Measurements from ENCODE around the gene PARD3.
A peak's percentile ranks its signal among the peaks of the same experiment; 100 is the strongest.
"Not testable (repeated sequence)": the region's sequence is repeated elsewhere in the genome, so short reads cannot be mapped to it uniquely, and the experiment has no call there.

PARD3 gene

GRCh38 chr10:34793581-34793980 is 21.5 kb downstream of the PARD3 start:
- not testable (repeated sequence) for H3K36me3 ChIP-seq (ENCODE audit: control insufficient read depth in 1 of 2, insufficient read depth in 2 of 2, low read length in 2 of 2); H2BK12ac ChIP-seq (ENCODE audit: low read length); H3K27ac ChIP-seq (ENCODE audit: low read depth, low read length); H3K79me2 ChIP-seq (ENCODE audit: control insufficient read depth, insufficient read depth, low read length, poor library complexity); H3K4me3 ChIP-seq (ENCODE audit: low read depth, low read length); H4K8ac ChIP-seq (ENCODE audit: low read depth, low read length); H3K27me3 ChIP-seq (ENCODE audit: insufficient read depth, low read length); H3K14ac ChIP-seq (ENCODE audit: low read length); H2AK5ac ChIP-seq (ENCODE audit: low read length); H3K9ac ChIP-seq (ENCODE audit: low read length); H3K18ac ChIP-seq (ENCODE audit: low read length); H2AFZ ChIP-seq (ENCODE audit: insufficient read depth, low read length, poor library complexity); H3K23ac ChIP-seq (ENCODE audit: low read length); H3K4me2 ChIP-seq (ENCODE audit: low read length); H3K4ac ChIP-seq (ENCODE audit: low read depth, low read length); H3K9me3 ChIP-seq (ENCODE audit: insufficient read depth, low read depth, low read length); H2BK5ac ChIP-seq (ENCODE audit: low read depth, low read length, poor library complexity); H3K79me1 ChIP-seq (ENCODE audit: low read length); DNase-seq; H4K91ac ChIP-seq (ENCODE audit: low read depth, low read length); H4K12ac ChIP-seq (ENCODE audit: low read depth, low read length); H3K4me1 ChIP-seq (ENCODE audit: control insufficient read depth in 1 of 2, insufficient read depth in 2 of 2, low read length in 2 of 2); H2BK120ac ChIP-seq (ENCODE audit: insufficient read depth, low read length, poor library complexity)
- WGBS (ENCODE audit: extremely low coverage, insufficient coverage, insufficient read length), result no CpG with 5 or more reads among the region's 5 CpGs

- Histone ChIP-seq H3K79me1 (ENCODE audit: low read length) (no peaks in the 10 kb centered on the region), H3K36me3 (ENCODE audit: control insufficient read depth in 1 of 2, insufficient read depth in 2 of 2, low read length in 2 of 2) (no peaks in the 10 kb centered on the region), H3K4me2 (ENCODE audit: low read length) (no peak overlapping the region), H3K9me3 (ENCODE audit: insufficient read depth, low read depth, low read length) (peaks cover 2% of the 10 kb centered on the region), H2AFZ (ENCODE audit: insufficient read depth, low read length, poor library complexity) (no peak overlapping the region), H3K18ac (ENCODE audit: low read length) (no peak overlapping the region), H2BK5ac (ENCODE audit: low read depth, low read length, poor library complexity) (no peak overlapping the region), H4K91ac (ENCODE audit: low read depth, low read length) (no peak overlapping the region), H3K23ac (ENCODE audit: low read length) (no peak overlapping the region), H3K4ac (ENCODE audit: low read depth, low read length) (peak overlapping the region; percentile 10), H4K12ac (ENCODE audit: low read depth, low read length) (no peak overlapping the region), H3K27ac (ENCODE audit: low read depth, low read length) (no peak overlapping the region), H3K27me3 (ENCODE audit: insufficient read depth, low read length) (no peaks in the 10 kb centered on the region), H2BK12ac (ENCODE audit: low read length) (no peak overlapping the region), H3K9ac (ENCODE audit: low read length) (no peak overlapping the region), H3K14ac (ENCODE audit: low read length) (no peak overlapping the region), H3K4me1 (ENCODE audit: control insufficient read depth in 1 of 2, insufficient read depth in 2 of 2, low read length in 2 of 2) (no peaks in the 10 kb centered on the region), H4K8ac (ENCODE audit: low read depth, low read length) (no peak overlapping the region), H3K79me2 (ENCODE audit: control insufficient read depth, insufficient read depth, low read length, poor library complexity) (peaks cover 3% of the 10 kb centered on the region), H2AK5ac (ENCODE audit: low read length) (no peak overlapping the region), H3K4me3 (ENCODE audit: low read depth, low read length) (no peak overlapping the region), H2BK120ac (ENCODE audit: insufficient read depth, low read length, poor library complexity) (no peak overlapping the region)
- DNase-seq, result no peak
- no CpG with 5 or more reads among the region's 7 CpGs for WGBS (ENCODE audit: extremely low coverage, insufficient coverage, insufficient read length)
Observed at GRCh38 chr10:34792881-34793280, 22.2 kb downstream of the PARD3 start.

- no peak overlapping the region for H2BK120ac ChIP-seq (ENCODE audit: insufficient read depth, low read length, poor library complexity)
- no peak overlapping the region for H4K8ac ChIP-seq (ENCODE audit: low read depth, low read length)
- H3K9me3 ChIP-seq (ENCODE audit: insufficient read depth, low read depth, low read length), result peaks cover 2% of the 10 kb centered on the region
- H2BK5ac ChIP-seq (ENCODE audit: low read depth, low read length, poor library complexity), result no peak overlapping the region
- no peaks in the 10 kb centered on the region for H3K4me1 ChIP-seq (ENCODE audit: control insufficient read depth in 1 of 2, insufficient read depth in 2 of 2, low read length in 2 of 2)
- WGBS (ENCODE audit: extremely low coverage, insufficient coverage, insufficient read length), result no CpG with 5 or more reads among the region's 23 CpGs
- no peak overlapping the region for H3K9ac ChIP-seq (ENCODE audit: low read length)
- H3K79me2 ChIP-seq (ENCODE audit: control insufficient read depth, insufficient read depth, low read length, poor library complexity), result peaks cover 3% of the 10 kb centered on the region
- no peaks in the 10 kb centered on the region for H3K79me1 ChIP-seq (ENCODE audit: low read length)
- H4K12ac ChIP-seq (ENCODE audit: low read depth, low read length), result no peak overlapping the region
- no peak overlapping the region for H2AK5ac ChIP-seq (ENCODE audit: low read length)
- H3K27ac ChIP-seq (ENCODE audit: low read depth, low read length), result no peak overlapping the region
- no peak overlapping the region for H3K4me3 ChIP-seq (ENCODE audit: low read depth, low read length)
- H3K14ac ChIP-seq (ENCODE audit: low read length), result no peak overlapping the region
- H3K18ac ChIP-seq (ENCODE audit: low read length), result no peak overlapping the region
- DNase-seq, result peak in 1 of 2 donors; percentile 22
- H3K4ac ChIP-seq (ENCODE audit: low read depth, low read length), result no peak overlapping the region
- no peak overlapping the region for H2AFZ ChIP-seq (ENCODE audit: insufficient read depth, low read length, poor library complexity)
- H3K27me3 ChIP-seq (ENCODE audit: insufficient read depth, low read length), result no peaks in the 10 kb centered on the region
- no peak overlapping the region for H2BK12ac ChIP-seq (ENCODE audit: low read length)
- H3K23ac ChIP-seq (ENCODE audit: low read length), result no peak overlapping the region
- H3K36me3 ChIP-seq (ENCODE audit: control insufficient read depth in 1 of 2, insufficient read depth in 2 of 2, low read length in 2 of 2), result no peaks in the 10 kb centered on the region
- H4K91ac ChIP-seq (ENCODE audit: low read depth, low read length), result no peak overlapping the region
- H3K4me2 ChIP-seq (ENCODE audit: low read length), result no peak overlapping the region
Observed at GRCh38 chr10:34791947-34792346, 23.1 kb downstream of the PARD3 start.

- no peaks in the 10 kb centered on the region for H3K27me3 ChIP-seq (ENCODE audit: insufficient read depth, low read length)
- H4K8ac ChIP-seq (ENCODE audit: low read depth, low read length), result no peak overlapping the region
- WGBS (ENCODE audit: extremely low coverage, insufficient coverage, insufficient read length), result no CpG with 5 or more reads among the region's 15 CpGs
- no peak overlapping the region for H2AK5ac ChIP-seq (ENCODE audit: low read length)
- H3K79me2 ChIP-seq (ENCODE audit: control insufficient read depth, insufficient read depth, low read length, poor library complexity), result peaks cover 3% of the 10 kb centered on the region
- H3K14ac ChIP-seq (ENCODE audit: low read length), result no peak overlapping the region
- H4K91ac ChIP-seq (ENCODE audit: low read depth, low read length), result no peak overlapping the region
- no peak overlapping the region for H3K4me2 ChIP-seq (ENCODE audit: low read length)
- H3K4me1 ChIP-seq (ENCODE audit: control insufficient read depth in 1 of 2, insufficient read depth in 2 of 2, low read length in 2 of 2), result no peaks in the 10 kb centered on the region
- no peak for DNase-seq
- no peak overlapping the region for H3K9ac ChIP-seq (ENCODE audit: low read length)
- H3K4me3 ChIP-seq (ENCODE audit: low read depth, low read length), result no peak overlapping the region
- H3K4ac ChIP-seq (ENCODE audit: low read depth, low read length), result peak overlapping the region; percentile 73
- H3K27ac ChIP-seq (ENCODE audit: low read depth, low read length), result no peak overlapping the region
- no peak overlapping the region for H2BK12ac ChIP-seq (ENCODE audit: low read length)
- H3K9me3 ChIP-seq (ENCODE audit: insufficient read depth, low read depth, low read length), result peaks cover 2% of the 10 kb centered on the region
- no peak overlapping the region for H2BK120ac ChIP-seq (ENCODE audit: insufficient read depth, low read length, poor library complexity)
- H2BK5ac ChIP-seq (ENCODE audit: low read depth, low read length, poor library complexity), result no peak overlapping the region
- no peaks in the 10 kb centered on the region for H3K36me3 ChIP-seq (ENCODE audit: control insufficient read depth in 1 of 2, insufficient read depth in 2 of 2, low read length in 2 of 2)
- no peak overlapping the region for H4K12ac ChIP-seq (ENCODE audit: low read depth, low read length)
- no peaks in the 10 kb centered on the region for H3K79me1 ChIP-seq (ENCODE audit: low read length)
- no peak overlapping the region for H3K18ac ChIP-seq (ENCODE audit: low read length)
- H3K23ac ChIP-seq (ENCODE audit: low read length), result no peak overlapping the region
- no peak overlapping the region for H2AFZ ChIP-seq (ENCODE audit: insufficient read depth, low read length, poor library complexity)
Observed at GRCh38 chr10:34791228-34791627, 23.9 kb downstream of the PARD3 start.

Measured in trophoblast cell (in vitro differentiated cells and primary cell).